HPDE6-E6E7 (cell line): Measurements from ENCODE around the gene CAMK2N2.

ENCODE experiments used
- DNase-seq: peaks from one replicate; pipeline ENCODE4 v3.0.0; 2011; ENCODE audit warnings: missing footprints; ENCODE audit errors: extremely low spot score

Gene CAMK2N2

DNA sequence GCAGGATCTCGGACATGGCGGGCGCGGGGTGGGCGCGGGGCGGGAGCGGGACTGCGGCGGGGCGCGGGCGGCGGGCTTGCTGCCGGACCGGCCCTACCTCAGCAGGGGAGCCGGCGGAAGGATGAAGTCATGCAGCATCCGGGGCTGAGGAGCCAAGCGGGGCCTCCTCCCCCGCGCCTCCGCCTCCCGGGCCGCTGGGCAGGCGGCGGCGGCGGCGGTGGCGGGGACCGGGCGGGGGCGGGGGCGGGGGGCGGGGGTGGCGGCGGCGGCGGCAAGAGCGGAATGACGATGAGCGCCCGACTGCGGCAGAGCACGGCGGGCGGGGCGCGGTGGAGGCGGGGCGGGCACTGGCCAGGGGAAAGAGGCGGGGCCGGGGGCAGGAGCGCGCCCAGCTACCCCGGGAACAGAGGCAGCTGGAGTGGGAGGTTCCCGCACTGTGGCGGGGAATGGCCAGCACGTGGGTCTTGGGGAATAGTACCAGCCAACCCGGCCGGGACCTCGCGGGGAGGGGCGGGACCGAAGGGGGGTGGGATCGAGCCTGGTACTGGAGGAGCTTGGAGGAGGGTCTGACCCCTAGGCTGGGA is at the start of gene CAMK2N2:
Gene CAMK2N2, minus strand, starts transcription at position 284 of the 584 bp plus-strand sequence. Its CDS starts 268 bp downstream, at position 16.
- DNase-seq: no peak

DNA sequence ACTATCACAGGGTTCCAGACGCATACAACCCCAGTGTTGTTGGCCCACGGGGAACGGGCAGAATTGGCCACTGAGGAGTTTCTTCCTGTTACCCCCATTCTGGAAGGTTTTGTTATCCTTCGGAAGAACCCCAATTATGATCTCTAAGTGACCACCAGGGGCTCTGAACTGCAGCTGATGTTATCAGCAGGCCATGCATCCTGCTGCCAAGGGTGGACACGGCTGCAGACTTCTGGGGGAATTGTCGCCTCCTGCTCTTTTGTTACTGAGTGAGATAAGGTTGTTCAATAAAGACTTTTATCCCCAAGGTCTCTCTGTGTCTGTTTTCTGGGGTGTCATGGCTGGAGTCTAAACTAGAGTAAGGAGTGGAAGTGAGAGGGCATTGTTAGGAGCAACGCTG is 47.4 kb upstream of the CAMK2N2 start:
- no peak for DNase-seq

GRCh38 chr3:184307915-184308314 is 46.6 kb upstream of the CAMK2N2 start:
- DNase-seq: no peak

GRCh38 chr3:184306341-184306972 is 45.1 kb upstream of the CAMK2N2 start:
- DNase-seq: no peak

- DNase-seq: no peak
Measured at GRCh38 chr3:184305577-184305976, 44.2 kb upstream of the CAMK2N2 start.

- no peak for DNase-seq
Measured at GRCh38 chr3:184300378-184300720, 39.0 kb upstream of the CAMK2N2 start.

GRCh38 chr3:184299488-184300377 is 38.4 kb upstream of the CAMK2N2 start:
- DNase-seq: peak; percentile 36

DNA sequence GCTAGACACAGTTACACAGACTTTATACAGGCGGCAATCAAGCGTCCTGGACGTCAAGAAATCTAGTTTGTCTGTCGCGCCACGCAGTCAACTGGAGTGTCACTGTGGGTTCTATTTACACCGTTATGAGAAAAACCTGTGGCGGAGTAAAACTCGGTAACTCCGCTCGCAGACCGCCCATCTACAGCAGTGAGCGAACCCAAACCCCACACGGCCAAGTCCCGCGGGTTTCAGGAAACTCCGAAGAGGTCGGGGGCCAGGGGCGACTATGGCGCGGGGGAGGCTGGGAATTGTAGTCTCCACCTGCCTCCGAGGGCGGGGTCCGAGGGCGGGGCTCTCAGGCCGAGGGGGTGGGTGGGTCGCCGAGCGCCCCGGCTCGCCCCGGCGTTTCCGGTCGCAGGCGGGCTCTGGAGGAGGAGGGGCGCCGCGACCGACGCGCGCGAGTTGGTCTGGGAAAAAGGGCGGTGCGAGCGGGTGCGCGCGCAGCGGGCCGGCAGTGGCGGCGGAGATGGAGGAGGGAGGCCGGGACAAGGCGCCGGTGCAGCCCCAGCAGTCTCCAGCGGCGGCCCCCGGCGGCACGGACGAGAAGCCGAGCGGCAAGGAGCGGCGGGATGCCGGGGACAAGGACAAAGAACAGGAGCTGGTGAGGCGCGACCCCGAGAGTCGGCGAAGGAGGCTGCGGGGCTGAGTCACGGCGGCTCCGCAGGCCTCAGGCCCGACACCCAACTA is 37.6 kb upstream of the CAMK2N2 start, which contains the start of gene PSMD2:
Gene PSMD2, plus strand, starts transcription at position 483 of the 729 bp plus-strand sequence. Its CDS starts 26 bp downstream, at position 509.
- peak; percentile 92 for DNase-seq

DNA sequence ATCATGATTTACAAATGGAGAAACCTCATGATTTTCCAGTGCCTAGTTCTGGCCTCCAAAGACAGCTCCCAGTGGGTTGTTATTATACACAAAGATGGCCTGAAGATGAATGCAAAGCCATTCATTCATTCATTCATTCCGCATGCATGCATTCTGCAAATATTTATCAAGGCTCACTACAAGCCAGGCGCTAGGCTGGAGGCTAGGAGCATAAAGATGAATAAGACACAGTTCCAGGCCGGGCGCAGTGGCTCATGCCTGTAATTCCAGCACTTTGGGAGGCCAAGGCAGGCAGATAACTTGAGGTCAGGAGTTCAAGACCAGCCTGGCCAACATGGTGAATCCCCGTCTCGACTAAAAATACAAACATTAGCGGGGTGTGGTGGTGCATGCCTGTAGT is 35.3 kb upstream of the CAMK2N2 start:
- DNase-seq: no peak

DNA sequence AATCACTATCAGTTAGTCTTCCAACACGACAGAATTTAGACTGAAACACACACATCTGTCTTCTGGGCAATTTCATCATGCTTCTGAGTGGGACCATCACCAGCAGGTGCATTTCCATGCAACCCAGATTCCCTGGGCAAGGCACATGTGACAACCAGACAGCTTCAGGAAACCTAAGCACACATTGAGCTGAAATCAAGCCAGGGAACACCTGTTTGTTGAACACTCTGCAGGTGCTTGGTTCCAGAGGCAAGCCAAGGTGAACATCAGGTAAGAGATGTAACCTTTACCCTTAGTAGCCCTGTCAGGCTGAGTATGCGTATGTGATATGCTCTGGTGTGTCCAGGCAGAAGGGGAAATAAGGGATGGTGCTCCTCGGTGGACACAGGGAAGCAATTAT is 34.4 kb upstream of the CAMK2N2 start:
- DNase-seq: no peak

- no peak for DNase-seq
Measured at GRCh38 chr3:184291738-184292445, 30.5 kb upstream of the CAMK2N2 start.

GRCh38 chr3:184291044-184291737 is 29.8 kb upstream of the CAMK2N2 start:
- DNase-seq: no peak

- DNase-seq: no peak
Measured at GRCh38 chr3:184290331-184290730, 29.0 kb upstream of the CAMK2N2 start.

GRCh38 chr3:184289426-184289938 is 28.1 kb upstream of the CAMK2N2 start:
- peak; percentile 64 for DNase-seq

DNA sequence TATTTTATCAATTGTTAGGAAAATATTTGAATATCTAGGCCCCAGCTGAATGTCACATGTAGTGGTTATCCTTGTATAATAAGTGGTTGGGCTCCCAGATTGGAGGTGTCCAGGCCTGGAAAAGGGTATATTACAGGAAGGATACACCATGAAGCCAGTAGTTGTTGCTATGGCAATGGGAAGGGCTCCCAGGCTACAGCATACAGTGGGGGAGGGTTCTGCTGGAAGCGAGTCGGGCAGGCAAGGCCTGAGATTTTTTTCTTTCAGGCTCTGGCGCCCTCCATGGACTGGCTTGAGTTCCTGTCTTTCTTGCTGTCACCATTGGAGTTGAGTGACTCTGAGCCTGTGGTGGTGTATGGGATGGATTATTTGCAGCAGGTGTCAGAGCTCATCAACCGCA is 23.3 kb upstream of the CAMK2N2 start:
- peak; percentile 73 for DNase-seq

DNA sequence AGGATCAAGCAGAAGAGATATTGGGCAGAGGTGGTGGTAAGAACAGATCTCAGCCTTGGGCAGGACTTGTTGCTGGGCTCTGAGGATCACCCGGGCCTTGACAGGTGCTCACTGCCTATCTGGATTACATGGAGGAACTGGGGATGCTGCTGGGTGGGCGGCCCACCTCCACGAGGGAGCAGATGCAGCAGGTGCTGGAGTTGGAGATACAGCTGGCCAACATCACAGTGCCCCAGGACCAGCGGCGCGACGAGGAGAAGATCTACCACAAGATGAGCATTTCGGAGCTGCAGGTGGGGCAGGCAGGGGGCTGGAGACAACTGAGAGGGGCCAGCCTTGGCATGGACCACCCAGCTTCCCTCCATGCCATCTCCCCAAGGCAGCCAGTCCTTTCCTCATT is 22.3 kb upstream of the CAMK2N2 start:
- DNase-seq: no peak

DNA sequence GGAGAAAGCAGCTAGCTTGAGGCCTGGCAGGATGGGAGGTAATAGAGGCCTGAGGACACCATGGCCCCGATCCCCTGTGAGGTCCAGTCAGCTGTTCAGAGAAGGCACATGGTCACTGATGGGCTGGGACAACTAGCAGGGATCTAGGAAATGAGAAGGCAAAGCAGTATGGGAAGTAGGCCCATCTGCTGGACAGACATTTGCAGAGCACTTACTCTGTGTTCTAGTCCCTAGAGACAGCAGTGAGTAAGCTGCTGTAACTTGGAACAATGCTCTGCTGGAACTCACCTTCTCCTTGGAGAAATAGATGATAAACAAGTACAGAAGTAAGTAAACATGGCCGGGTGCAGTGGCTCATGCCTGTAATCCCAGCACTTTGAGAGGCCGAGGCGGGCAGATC is 21.6 kb upstream of the CAMK2N2 start:
- DNase-seq: no peak

- no peak for DNase-seq
Measured at GRCh38 chr3:184277366-184277765, 16.0 kb upstream of the CAMK2N2 start.

GRCh38 chr3:184275961-184276910 is 14.9 kb upstream of the CAMK2N2 start, which contains the start of gene ECE2:
Gene ECE2 (plus strand): TSS chr3:184276022. CDS start chr3:184276154, 132 bp downstream.
- DNase-seq: no peak
